Glutamatergic neuron (in vitro differentiated cells): Measurements from ENCODE around the gene CLCA2. TPM values are rescaled to one million over a fixed set of nuclear protein-coding genes. Genes with fewer than 3 reads are reported as not detected.

Experiments used
- DNase-seq: peaks from one replicate; pipeline ENCODE4 v3.0.0; 2022
- H3K27ac Mint-ChIP-seq: one replicate; pipeline ENCODE4 v1.8.0; 2020; ENCODE audit warnings: mild to moderate bottlenecking, mixed read lengths, inconsistent platforms; ENCODE audit not compliant: unreplicated experiment
- H3K27me3 Mint-ChIP-seq: one replicate; pipeline ENCODE4 v1.8.0; 2020; ENCODE audit warnings: mild to moderate bottlenecking, moderate library complexity, mixed read lengths, inconsistent platforms; ENCODE audit not compliant: unreplicated experiment
- H3K36me3 Mint-ChIP-seq: one replicate; pipeline ENCODE4 v1.8.0; 2020; ENCODE audit warnings: mild to moderate bottlenecking, mixed read lengths, inconsistent platforms; ENCODE audit not compliant: unreplicated experiment
- H3K4me1 Mint-ChIP-seq: one replicate; pipeline ENCODE4 v1.8.0; 2020; ENCODE audit warnings: mild to moderate bottlenecking, low read depth, mixed read lengths, inconsistent platforms; ENCODE audit not compliant: unreplicated experiment
- H3K4me3 Mint-ChIP-seq: one replicate; pipeline ENCODE4 v1.8.0; 2020; ENCODE audit warnings: mild to moderate bottlenecking, mixed read lengths, inconsistent platforms; ENCODE audit not compliant: unreplicated experiment
- H3K9me3 Mint-ChIP-seq: one replicate; pipeline ENCODE4 v1.8.0; 2020; ENCODE audit warnings: mild to moderate bottlenecking, moderate library complexity, mixed read lengths, inconsistent platforms; ENCODE audit not compliant: unreplicated experiment
- total RNA-seq: library from RNA; stranded (reverse); fragmentation: NEBNext Ultra II Directional; extraction: Animal tissue kit (Norgen Biotek cat#: 25700); gene quantifications from one replicate; pipeline ENCODE4 v1.2.1, GENCODE V29; 2021; ENCODE audit not compliant: unreplicated experiment
- TF ChIP-seq, protein P1 (sequence below): fragments of 200-600 bp; sonication (generic); IDR thresholded peaks from one replicate; pipeline ENCODE4 v1.5.0; 2021; ENCODE audit not compliant: partially characterized antibody, unreplicated experiment

CLCA2 gene
- total RNA-seq, 1 donor from 2014 or later = not detected

- H3K9me3 Mint-ChIP-seq = peaks cover 1% of the 10 kb centered on the region
- TF ChIP-seq, protein P1, sequence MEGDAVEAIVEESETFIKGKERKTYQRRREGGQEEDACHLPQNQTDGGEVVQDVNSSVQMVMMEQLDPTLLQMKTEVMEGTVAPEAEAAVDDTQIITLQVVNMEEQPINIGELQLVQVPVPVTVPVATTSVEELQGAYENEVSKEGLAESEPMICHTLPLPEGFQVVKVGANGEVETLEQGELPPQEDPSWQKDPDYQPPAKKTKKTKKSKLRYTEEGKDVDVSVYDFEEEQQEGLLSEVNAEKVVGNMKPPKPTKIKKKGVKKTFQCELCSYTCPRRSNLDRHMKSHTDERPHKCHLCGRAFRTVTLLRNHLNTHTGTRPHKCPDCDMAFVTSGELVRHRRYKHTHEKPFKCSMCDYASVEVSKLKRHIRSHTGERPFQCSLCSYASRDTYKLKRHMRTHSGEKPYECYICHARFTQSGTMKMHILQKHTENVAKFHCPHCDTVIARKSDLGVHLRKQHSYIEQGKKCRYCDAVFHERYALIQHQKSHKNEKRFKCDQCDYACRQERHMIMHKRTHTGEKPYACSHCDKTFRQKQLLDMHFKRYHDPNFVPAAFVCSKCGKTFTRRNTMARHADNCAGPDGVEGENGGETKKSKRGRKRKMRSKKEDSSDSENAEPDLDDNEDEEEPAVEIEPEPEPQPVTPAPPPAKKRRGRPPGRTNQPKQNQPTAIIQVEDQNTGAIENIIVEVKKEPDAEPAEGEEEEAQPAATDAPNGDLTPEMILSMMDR = no peak
- DNase-seq = no peak
- peaks cover 4% of the 10 kb centered on the region for H3K4me1 Mint-ChIP-seq
- H3K4me3 Mint-ChIP-seq = no peak overlapping the region
- no peaks in the 10 kb centered on the region for H3K27me3 Mint-ChIP-seq
- no peak overlapping the region for H3K27ac Mint-ChIP-seq
- no peaks in the 10 kb centered on the region for H3K36me3 Mint-ChIP-seq
Observed at GRCh38 chr1:86487811-86488141, 63.8 kb downstream of the CLCA2 start.

DNA sequence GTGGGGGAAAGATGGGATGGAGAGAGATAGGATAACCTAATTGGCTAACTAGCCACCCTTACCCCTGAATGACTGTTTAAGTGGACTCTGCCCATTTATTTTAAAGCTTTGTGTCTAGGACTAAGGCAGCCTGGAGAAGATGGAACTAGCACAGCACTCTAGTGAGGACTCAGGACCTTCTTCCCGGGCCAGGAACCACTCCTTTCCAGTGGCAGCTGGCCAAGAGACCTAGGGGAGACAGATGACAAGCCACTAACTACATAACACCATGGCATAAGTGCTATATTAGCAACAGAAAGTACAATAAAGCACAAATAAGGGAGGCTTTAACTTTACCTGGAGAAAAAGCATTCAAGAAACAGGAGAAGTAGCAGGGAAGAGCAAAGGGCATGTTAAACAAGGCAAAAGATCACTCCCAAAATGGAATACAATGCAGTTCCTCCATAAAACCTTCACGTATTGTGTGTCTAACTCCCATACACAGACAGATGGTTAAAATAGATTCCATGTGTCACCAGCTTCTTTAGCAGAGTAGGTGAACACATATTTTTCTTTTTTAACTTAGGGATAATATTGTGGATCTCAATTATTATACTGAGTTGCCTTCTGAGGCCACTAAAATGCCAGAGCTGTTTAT is 65.4 kb downstream of the CLCA2 start:
- Mint-ChIP-seq H3K4me3 (no peak overlapping the region), H3K4me1 (peaks cover 4% of the 10 kb centered on the region), H3K27me3 (no peaks in the 10 kb centered on the region), H3K9me3 (no peaks in the 10 kb centered on the region), H3K36me3 (no peaks in the 10 kb centered on the region), H3K27ac (no peak overlapping the region)
- TF ChIP-seq, protein P1 = no peak
- DNase-seq = no peak

- DNase-seq = no peak
- Mint-ChIP-seq H3K36me3 (no peaks in the 10 kb centered on the region), H3K27ac (no peak overlapping the region), H3K4me3 (no peak overlapping the region), H3K9me3 (no peaks in the 10 kb centered on the region), H3K27me3 (no peaks in the 10 kb centered on the region), H3K4me1 (peaks cover 4% of the 10 kb centered on the region)
- TF ChIP-seq, protein P1 = no peak
Observed at GRCh38 chr1:86491171-86491950, 67.4 kb downstream of the CLCA2 start.

DNA sequence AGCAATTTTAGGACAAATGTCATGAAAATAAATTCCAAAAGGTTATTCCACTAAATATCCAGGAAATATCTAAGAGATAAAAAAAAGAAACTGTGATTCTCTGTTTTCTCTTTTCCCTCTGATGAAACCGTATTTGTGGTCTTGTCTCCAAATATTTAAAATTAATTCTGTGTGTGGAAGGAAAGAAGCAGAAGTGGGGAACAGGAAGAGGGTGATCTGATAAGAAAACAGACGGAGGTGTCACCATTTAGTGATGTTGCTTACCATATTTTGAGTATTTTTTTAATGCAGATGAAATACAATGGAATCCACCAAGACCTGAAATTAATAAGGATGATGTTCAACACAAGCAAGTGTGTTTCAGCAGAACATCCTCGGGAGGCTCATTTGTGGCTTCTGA is 74.3 kb downstream of the CLCA2 start:
- no peak overlapping the region for H3K27ac Mint-ChIP-seq
- no peak overlapping the region for H3K4me3 Mint-ChIP-seq
- no peaks in the 10 kb centered on the region for H3K36me3 Mint-ChIP-seq
- TF ChIP-seq, protein P1 = no peak
- H3K27me3 Mint-ChIP-seq = peaks cover 2% of the 10 kb centered on the region
- DNase-seq = no peak
- peaks cover 3% of the 10 kb centered on the region for H3K4me1 Mint-ChIP-seq
- H3K9me3 Mint-ChIP-seq = no peaks in the 10 kb centered on the region

GRCh38 chr1:86499987-86500593 is 76.1 kb downstream of the CLCA2 start:
- H3K36me3 Mint-ChIP-seq = no peaks in the 10 kb centered on the region
- H3K27ac Mint-ChIP-seq = no peak overlapping the region
- peaks cover 2% of the 10 kb centered on the region for H3K27me3 Mint-ChIP-seq
- TF ChIP-seq, protein P1 = peak; percentile 99
- no peak for DNase-seq
- H3K9me3 Mint-ChIP-seq = no peaks in the 10 kb centered on the region
- H3K4me3 Mint-ChIP-seq = no peak overlapping the region
- H3K4me1 Mint-ChIP-seq = peaks cover 6% of the 10 kb centered on the region
